DMS53 (cell line): ENCODE measurements around the gene PODXL2.
"Not testable (repeated sequence)": the region's sequence is repeated elsewhere in the genome, so short reads cannot be mapped to it uniquely, and the experiment has no call there.

ENCODE experiments used
- DNase-seq: peaks from one replicate; lab custom pipeline; 2025; lab: John Stamatoyannopoulos, UW

PODXL2 gene

GRCh38 chr3:127628788-127629466 lies at the start of gene PODXL2:
PODXL2 (plus strand) TSS chr3:127629185; CDS start chr3:127629220, 35 bp downstream.
- DNase-seq: peak; percentile 90

GRCh38 chr3:127580327-127581060 lies 48.5 kb upstream of the PODXL2 start:
- no peak for DNase-seq

GRCh38 chr3:127584734-127585133 lies 44.3 kb upstream of the PODXL2 start:
- no peak for DNase-seq

GRCh38 chr3:127585163-127585812 lies 43.7 kb upstream of the PODXL2 start:
- no peak for DNase-seq

- DNase-seq: no peak
Measured at GRCh38 chr3:127585813-127586413, 43.1 kb upstream of the PODXL2 start.

GRCh38 chr3:127587876-127588275 lies 41.1 kb upstream of the PODXL2 start:
- DNase-seq: no peak

GRCh38 chr3:127588806-127589577 lies 40.0 kb upstream of the PODXL2 start:
- DNase-seq: no peak

GRCh38 chr3:127589600-127590281 lies 39.2 kb upstream of the PODXL2 start:
- DNase-seq: peak; percentile 36

GRCh38 chr3:127590282-127590592 lies 38.7 kb upstream of the PODXL2 start:
- DNase-seq: peak; percentile 68

- peak; percentile 97 for DNase-seq
Measured at GRCh38 chr3:127590593-127591465, 38.2 kb upstream of the PODXL2 start, which contains the start of gene TPRA1. TPRA1 (minus strand) TSS chr3:127590733; CDS start chr3:127580146, 10,587 bp downstream.

- no peak for DNase-seq
Measured at GRCh38 chr3:127593178-127593577, 35.8 kb upstream of the PODXL2 start.

- no peak for DNase-seq
Measured at GRCh38 chr3:127595303-127595702, 33.7 kb upstream of the PODXL2 start.

GRCh38 chr3:127597020-127597771 lies 31.8 kb upstream of the PODXL2 start:
- peak; percentile 32 for DNase-seq

GRCh38 chr3:127598841-127599570 lies 30.0 kb upstream of the PODXL2 start:
- DNase-seq: peak; percentile 35

GRCh38 chr3:127600749-127601456 lies 28.1 kb upstream of the PODXL2 start:
- no peak for DNase-seq

- DNase-seq: no peak
Measured at GRCh38 chr3:127604035-127604434, 24.9 kb upstream of the PODXL2 start.

- no peak for DNase-seq
Measured at GRCh38 chr3:127604546-127605165, 24.3 kb upstream of the PODXL2 start.

GRCh38 chr3:127605547-127605946 lies 23.4 kb upstream of the PODXL2 start:
- not testable (repeated sequence) for DNase-seq
